ENCODE results near the gene IQSEC1.

DNA sequence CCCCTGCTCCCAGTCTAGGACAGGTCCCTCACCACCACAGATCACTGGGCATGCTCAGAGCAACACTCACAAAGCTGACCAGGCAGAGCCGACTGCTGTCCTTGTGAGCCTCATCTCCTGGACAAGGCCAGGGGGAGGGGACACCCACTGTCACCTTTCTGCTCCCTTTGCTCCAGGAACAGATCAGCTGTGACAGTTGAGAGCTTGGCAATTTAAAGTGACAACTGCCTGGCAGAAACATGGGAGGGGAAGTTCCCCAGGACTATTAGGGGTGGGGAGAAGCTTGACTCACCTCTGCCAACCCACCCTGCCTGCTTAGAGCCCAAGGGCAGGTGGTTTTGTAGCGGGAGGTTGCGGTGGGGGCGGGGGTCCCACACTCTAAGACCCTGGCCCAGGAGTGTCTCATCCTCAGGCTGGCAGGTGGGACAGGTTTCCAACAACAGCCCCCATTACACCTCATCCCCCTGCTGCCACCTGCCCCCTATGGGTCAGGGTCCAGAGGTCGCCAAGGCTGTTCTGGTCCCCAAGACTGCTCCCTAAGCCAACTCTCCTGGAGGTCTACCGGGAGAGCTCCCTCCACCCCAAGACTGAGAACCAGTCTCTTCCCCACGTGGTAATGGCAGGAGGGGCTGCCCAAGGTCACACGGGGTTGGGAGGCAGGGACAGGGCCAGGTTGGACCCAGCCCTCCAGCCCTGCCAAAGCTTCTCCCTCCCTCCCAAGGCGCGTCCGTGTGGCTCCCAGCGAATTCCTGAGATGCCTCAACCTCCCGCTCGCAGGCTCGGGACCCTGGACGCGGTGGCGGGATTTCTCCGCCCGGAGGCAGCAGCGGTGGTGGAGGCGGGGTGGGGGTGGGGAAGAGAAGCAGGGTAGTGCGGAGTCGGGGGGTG is 80.4 kb downstream of the IQSEC1 start:
- TF ChIP-seq POLR2A (IDR thresholded peaks at IDR 0.05; ENCODE audit: low read depth, low read length) (no peak), POLR2AphosphoS5 (IDR thresholded peaks at IDR 0.05; ENCODE audit: low read depth, low read length) (no peak)

Measured in GM12892 (cell line).